NCI-H1694 treated with DMSO at 0.1 percent for 48 hours (cell line): ENCODE measurements around the gene DLG1.

Source experiments
- DNase-seq: peaks from one replicate; lab custom pipeline; 2025; lab: John Stamatoyannopoulos, UW

The DLG1 gene

GRCh38 chr3:196997311-196997710 is 301.1 kb downstream of the DLG1 start:
- no peak for DNase-seq

- DNase-seq: no peak
Observed at GRCh38 chr3:196996454-196997265, 301.8 kb downstream of the DLG1 start.

GRCh38 chr3:196995646-196996355 is 302.6 kb downstream of the DLG1 start:
- DNase-seq: peak; percentile 72

- no peak for DNase-seq
Observed at GRCh38 chr3:196995027-196995426, 303.4 kb downstream of the DLG1 start.

- DNase-seq: no peak
Observed at GRCh38 chr3:196994056-196994455, 304.4 kb downstream of the DLG1 start.
